Natural killer cell (primary cell): ENCODE measurements around the gene SMPD3. TPM values are rescaled to one million over a fixed set of nuclear protein-coding genes. Genes with fewer than 3 reads are reported as not detected.

ENCODE experiments used
- ATAC-seq, 3 donors: fragments of 150-1000 bp in 2 of 3; fragments of 200-7000 bp in 1 of 3; cut with Tn5 transposase; 1 replicate in 1 of 3; 2 replicates in 2 of 3; pipeline ENCODE4 v1.10.0; 2021; ENCODE audit warnings: mild to moderate bottlenecking in 2 of 3, moderate library complexity in 2 of 3
- DNase-seq, 2 donors: peaks; one replicate each; pipeline versions ENCODE4 v3.0.0 to v3.0.0-alpha.2; 2013 to 2021; ENCODE audit warnings: mixed read lengths in 1 of 2
- H3K27ac ChIP-seq: one replicate; pipeline ENCODE4 v1.5.1; 2013; ENCODE audit warnings: mild to moderate bottlenecking, low read length
- H3K27me3 ChIP-seq: one replicate; pipeline ENCODE4 v1.6.1; 2013; ENCODE audit warnings: low read length; ENCODE audit not compliant: control insufficient read depth, insufficient read depth
- H3K36me3 ChIP-seq: one replicate; pipeline ENCODE4 v1.6.1; 2013; ENCODE audit warnings: low read length; ENCODE audit not compliant: control insufficient read depth, insufficient read depth
- H3K4me1 ChIP-seq: one replicate; pipeline ENCODE4 v1.6.1; 2013; ENCODE audit warnings: low read length; ENCODE audit not compliant: control insufficient read depth, insufficient read depth
- H3K4me3 ChIP-seq: one replicate; pipeline ENCODE4 v1.5.1; 2013; ENCODE audit warnings: low read length
- H3K9me3 ChIP-seq: one replicate; pipeline ENCODE4 v1.6.1; 2013; ENCODE audit warnings: low read length; ENCODE audit not compliant: control insufficient read depth, insufficient read depth
- H3K27ac Mint-ChIP-seq, 2 donors: one replicate each; pipeline ENCODE4 v1.8.0; 2022; ENCODE audit warnings: mild to moderate bottlenecking in 2 of 2, mixed read lengths in 2 of 2, moderate library complexity in 1 of 2
- H3K27me3 Mint-ChIP-seq, 2 donors: one replicate each; pipeline ENCODE4 v1.8.0; 2022; ENCODE audit warnings: low read depth in 2 of 2, mixed read lengths in 2 of 2
- H3K36me3 Mint-ChIP-seq: one replicate; pipeline ENCODE4 v1.8.0; 2022; ENCODE audit warnings: mixed read lengths
- H3K4me1 Mint-ChIP-seq, 2 donors: one replicate each; pipeline ENCODE4 v1.8.0; 2022; ENCODE audit warnings: mixed read lengths in 2 of 2
- H3K4me3 Mint-ChIP-seq: one replicate; pipeline ENCODE4 v1.8.0; 2022; ENCODE audit warnings: mild to moderate bottlenecking, moderate library complexity, mixed read lengths
- H3K9me3 Mint-ChIP-seq, 2 donors: one replicate each; pipeline ENCODE4 v1.8.0; 2022; ENCODE audit warnings: mixed read lengths in 2 of 2
- WGBS: methylation state at CpG from one replicate; pipeline ENCODE4 v1.1.7; 2013; ENCODE audit warnings: missing lambda C conversion rate; ENCODE audit not compliant: insufficient coverage; 5-methylcytosine and 5-hydroxymethylcytosine counted together
- intact Hi-C: fragments of 100-400 bp; cut with micrococcal nuclease; formaldehyde crosslinking; loops from one replicate; pipeline ENCODE4 v1.14.2; 2022
- total RNA-seq, 4 donors: library from RNA; stranded (reverse); fragments of 120-200 nt in 1 of 4; gene quantifications; one replicate each; pipeline versions ENCODE4 v1.2.3 to v1.2.4, GENCODE V29; 2013 to 2022
- TF ChIP-seq, protein P1 (sequence below): fragments of 200-600 bp; IDR thresholded peaks from one replicate; pipeline ENCODE4 v1.8.0; 2022; ENCODE audit warnings: antibody characterized with exemption

Gene SMPD3
- total RNA-seq, 3 donors from 2014 or later (not counting 1 experiment from before 2014, with no cell fraction given) = 2.4 to 13.3 (median 3.2) TPM

DNA sequence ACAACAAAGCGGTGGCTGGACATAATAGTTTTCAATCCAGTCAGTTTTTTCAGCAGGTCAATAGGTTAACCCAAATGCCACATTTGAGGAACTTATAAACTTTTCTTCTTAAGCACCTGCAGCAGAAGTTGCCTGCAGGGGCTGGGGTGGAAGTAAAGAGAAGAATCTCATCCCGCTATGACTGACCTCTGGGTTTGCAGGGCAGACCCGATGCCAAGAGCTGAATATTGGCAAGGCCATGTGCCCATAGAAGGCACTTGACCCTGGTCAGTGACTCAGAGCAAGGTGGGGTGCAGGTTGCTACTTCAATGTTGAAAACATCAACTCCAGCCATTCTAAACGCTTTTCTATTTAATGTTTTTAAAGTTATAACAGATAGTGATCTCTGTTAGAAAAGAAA, 17.9 kb upstream of the SMPD3 start:
- Mint-ChIP-seq H3K4me1 (peaks cover 20 to 27% of the 10 kb centered on the region in 2 donors), H3K36me3 (no peaks in the 10 kb centered on the region), H3K4me3 (no peak overlapping the region), H3K27me3 (peaks cover 3% of the 10 kb centered on the region in 2 donors), H3K27ac (no peak overlapping the region), H3K9me3 (no peaks in the 10 kb centered on the region)
- DNase-seq (no peak), ATAC-seq (no peak)
- Histone ChIP-seq H3K9me3 (peaks cover 4% of the 10 kb centered on the region), H3K27me3 (no peaks in the 10 kb centered on the region), H3K27ac (no peak overlapping the region), H3K4me1 (peaks cover 32% of the 10 kb centered on the region), H3K4me3 (no peak overlapping the region), H3K36me3 (no peaks in the 10 kb centered on the region)
- TF ChIP-seq, protein P1, sequence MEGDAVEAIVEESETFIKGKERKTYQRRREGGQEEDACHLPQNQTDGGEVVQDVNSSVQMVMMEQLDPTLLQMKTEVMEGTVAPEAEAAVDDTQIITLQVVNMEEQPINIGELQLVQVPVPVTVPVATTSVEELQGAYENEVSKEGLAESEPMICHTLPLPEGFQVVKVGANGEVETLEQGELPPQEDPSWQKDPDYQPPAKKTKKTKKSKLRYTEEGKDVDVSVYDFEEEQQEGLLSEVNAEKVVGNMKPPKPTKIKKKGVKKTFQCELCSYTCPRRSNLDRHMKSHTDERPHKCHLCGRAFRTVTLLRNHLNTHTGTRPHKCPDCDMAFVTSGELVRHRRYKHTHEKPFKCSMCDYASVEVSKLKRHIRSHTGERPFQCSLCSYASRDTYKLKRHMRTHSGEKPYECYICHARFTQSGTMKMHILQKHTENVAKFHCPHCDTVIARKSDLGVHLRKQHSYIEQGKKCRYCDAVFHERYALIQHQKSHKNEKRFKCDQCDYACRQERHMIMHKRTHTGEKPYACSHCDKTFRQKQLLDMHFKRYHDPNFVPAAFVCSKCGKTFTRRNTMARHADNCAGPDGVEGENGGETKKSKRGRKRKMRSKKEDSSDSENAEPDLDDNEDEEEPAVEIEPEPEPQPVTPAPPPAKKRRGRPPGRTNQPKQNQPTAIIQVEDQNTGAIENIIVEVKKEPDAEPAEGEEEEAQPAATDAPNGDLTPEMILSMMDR = no peak
- intact Hi-C loops = no loop called here
- 37% methylated on average over 3 of the region's 4 CpGs for WGBS

DNA sequence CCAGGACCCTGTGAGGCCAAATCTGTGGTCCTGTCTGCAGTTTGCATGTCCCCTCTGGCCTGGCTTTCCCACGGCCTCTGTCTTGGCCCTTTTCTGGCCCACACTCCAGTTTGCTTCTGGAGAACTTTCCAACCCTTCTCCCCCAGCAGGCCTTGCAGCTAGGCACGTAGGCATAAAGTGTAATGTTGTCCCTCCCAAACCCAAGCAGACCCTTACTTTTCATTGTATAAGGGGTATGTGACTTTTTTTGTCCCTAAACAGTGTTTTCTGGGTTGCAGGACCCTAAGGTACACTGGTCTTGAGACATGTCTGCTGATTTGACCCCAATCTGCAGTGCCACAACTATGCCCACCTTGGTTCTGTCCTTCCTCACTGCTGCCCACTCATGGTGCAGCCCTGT, 15.6 kb upstream of the SMPD3 start:
- DNase-seq = no peak
- no peak overlapping the region for H3K27ac ChIP-seq
- no peak overlapping the region for H3K4me3 ChIP-seq
- H3K9me3 Mint-ChIP-seq = no peaks in the 10 kb centered on the region
- TF ChIP-seq, protein P1 = no peak
- no peak overlapping the region for H3K4me3 Mint-ChIP-seq
- WGBS = 87% methylated on average over 1 of the region's 2 CpGs
- peaks cover 5% of the 10 kb centered on the region in 2 donors for H3K4me1 Mint-ChIP-seq
- peaks cover 4% of the 10 kb centered on the region for H3K9me3 ChIP-seq
- H3K36me3 ChIP-seq = no peaks in the 10 kb centered on the region
- H3K27me3 ChIP-seq = no peaks in the 10 kb centered on the region
- peaks cover 10 to 25% of the 10 kb centered on the region in 2 donors for H3K27me3 Mint-ChIP-seq
- no peaks in the 10 kb centered on the region for H3K36me3 Mint-ChIP-seq
- no peak overlapping the region for H3K27ac Mint-ChIP-seq
- intact Hi-C loops = no loop called here
- no peak for ATAC-seq
- peaks cover 16% of the 10 kb centered on the region for H3K4me1 ChIP-seq

DNA sequence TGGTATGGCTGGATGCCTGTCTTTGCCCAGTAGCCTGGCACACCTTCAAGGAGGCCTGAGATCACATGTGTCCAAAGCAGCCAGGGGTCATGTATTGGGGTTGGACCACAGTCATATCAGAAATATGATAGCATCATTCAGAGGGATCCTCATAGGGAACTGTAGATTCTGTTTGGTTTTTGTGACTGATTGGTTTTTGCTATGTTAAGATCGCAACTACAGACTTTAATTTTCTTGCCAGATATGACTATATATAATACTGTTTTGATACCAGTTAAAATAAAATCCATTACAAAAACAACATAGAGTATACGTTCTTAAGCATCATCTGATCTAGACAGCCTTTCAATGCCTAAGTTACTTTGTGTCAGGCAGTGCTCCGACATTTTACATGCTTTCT, 11.8 kb upstream of the SMPD3 start:
- ATAC-seq (no peak), DNase-seq (no peak)
- Mint-ChIP-seq H3K36me3 (no peaks in the 10 kb centered on the region), H3K9me3 (no peaks in the 10 kb centered on the region), H3K27me3 (peaks cover 13 to 28% of the 10 kb centered on the region in 2 donors), H3K4me1 (no peaks in the 10 kb centered on the region), H3K27ac (no peak overlapping the region), H3K4me3 (no peak overlapping the region)
- H3K4me1 ChIP-seq = no peaks in the 10 kb centered on the region
- H3K4me3 ChIP-seq = no peak overlapping the region
- no peaks in the 10 kb centered on the region for H3K36me3 ChIP-seq
- intact Hi-C loops = no loop called here
- TF ChIP-seq, protein P1 = no peak
- H3K27ac ChIP-seq = no peak overlapping the region
- H3K9me3 ChIP-seq = peaks cover 4% of the 10 kb centered on the region
- WGBS = 86% methylated on average over 2 of the region's 3 CpGs
- no peaks in the 10 kb centered on the region for H3K27me3 ChIP-seq

DNA sequence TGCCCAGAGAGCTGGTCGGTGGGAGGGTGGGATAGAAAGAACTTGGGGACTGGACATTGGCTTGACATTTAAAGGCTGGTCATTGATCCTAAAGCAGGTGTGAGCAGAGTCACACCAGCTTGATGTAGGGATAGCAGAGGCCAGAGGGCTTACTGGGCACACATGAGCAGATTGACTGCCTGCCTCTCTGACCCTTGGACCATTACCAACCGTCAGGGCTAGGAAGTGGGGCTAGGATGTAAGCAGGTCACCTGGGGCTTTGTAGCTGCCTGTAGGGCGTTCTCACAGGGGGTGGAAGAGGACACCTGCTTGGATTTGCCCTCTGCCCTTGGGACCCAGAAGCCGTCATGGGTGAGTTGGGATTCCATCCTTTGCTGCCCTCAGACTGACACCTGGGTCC, 11.1 kb upstream of the SMPD3 start:
- Mint-ChIP-seq H3K27me3 (peaks cover 13 to 28% of the 10 kb centered on the region in 2 donors), H3K27ac (no peak overlapping the region), H3K36me3 (no peaks in the 10 kb centered on the region), H3K4me3 (no peak overlapping the region), H3K9me3 (no peaks in the 10 kb centered on the region), H3K4me1 (no peaks in the 10 kb centered on the region)
- Histone ChIP-seq H3K27me3 (no peaks in the 10 kb centered on the region), H3K4me1 (no peaks in the 10 kb centered on the region), H3K36me3 (no peaks in the 10 kb centered on the region), H3K27ac (no peak overlapping the region), H3K9me3 (peaks cover 4% of the 10 kb centered on the region), H3K4me3 (no peak overlapping the region)
- ATAC-seq (no peak), DNase-seq (no peak)
- 78% methylated on average over 4 of the region's 4 CpGs for WGBS
- TF ChIP-seq, protein P1 = no peak
- intact Hi-C loops = no loop called here
